ENCODE results near the gene MAGEB2.

The MAGEB2 gene

DNA sequence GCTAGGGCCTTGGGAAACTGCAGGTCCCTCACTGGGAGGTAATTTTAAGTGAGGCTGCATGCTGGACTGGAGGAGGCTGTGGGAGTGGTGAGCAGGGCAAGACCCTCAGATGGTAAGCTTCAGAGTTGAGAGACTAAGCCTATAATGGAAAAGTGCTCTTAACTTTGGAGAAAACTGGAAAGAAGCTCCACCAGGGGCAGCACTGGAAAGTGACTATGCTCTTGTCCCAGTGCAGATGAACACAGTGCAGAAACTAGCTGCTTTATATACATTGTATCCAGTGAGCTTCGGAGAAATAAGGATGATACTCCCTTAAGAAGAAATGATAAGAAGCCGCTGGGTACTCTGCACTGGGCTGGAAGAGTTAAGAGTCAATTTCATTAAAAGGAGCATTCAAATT lies 3.2 kb upstream of the MAGEB2 start:
- no peak overlapping the region for H3K4me3 ChIP-seq (ENCODE audit: low read length, poor library complexity, severe bottlenecking)
- H3K9me3 ChIP-seq (ENCODE audit: insufficient read depth, low read depth, low read length) = no peaks in the 10 kb centered on the region
- no peaks in the 10 kb centered on the region for H4K20me1 ChIP-seq (ENCODE audit: insufficient read depth, low read length, poor library complexity, severe bottlenecking)
- H3K79me2 ChIP-seq (ENCODE audit: insufficient read depth, low read length) = no peaks in the 10 kb centered on the region
- H2AFZ ChIP-seq (ENCODE audit: low read length) = no peak overlapping the region
- no peak overlapping the region for H3K9ac ChIP-seq (ENCODE audit: low read depth, low read length, poor library complexity, severe bottlenecking)
- H3K4me2 ChIP-seq (ENCODE audit: low read depth, low read length, poor library complexity, severe bottlenecking) = no peak overlapping the region
- TF ChIP-seq EZH2phosphoT487 (IDR thresholded peaks at IDR 0.05; ENCODE audit: borderline replicate concordance) = no peak
- TF ChIP-seq, protein P1, sequence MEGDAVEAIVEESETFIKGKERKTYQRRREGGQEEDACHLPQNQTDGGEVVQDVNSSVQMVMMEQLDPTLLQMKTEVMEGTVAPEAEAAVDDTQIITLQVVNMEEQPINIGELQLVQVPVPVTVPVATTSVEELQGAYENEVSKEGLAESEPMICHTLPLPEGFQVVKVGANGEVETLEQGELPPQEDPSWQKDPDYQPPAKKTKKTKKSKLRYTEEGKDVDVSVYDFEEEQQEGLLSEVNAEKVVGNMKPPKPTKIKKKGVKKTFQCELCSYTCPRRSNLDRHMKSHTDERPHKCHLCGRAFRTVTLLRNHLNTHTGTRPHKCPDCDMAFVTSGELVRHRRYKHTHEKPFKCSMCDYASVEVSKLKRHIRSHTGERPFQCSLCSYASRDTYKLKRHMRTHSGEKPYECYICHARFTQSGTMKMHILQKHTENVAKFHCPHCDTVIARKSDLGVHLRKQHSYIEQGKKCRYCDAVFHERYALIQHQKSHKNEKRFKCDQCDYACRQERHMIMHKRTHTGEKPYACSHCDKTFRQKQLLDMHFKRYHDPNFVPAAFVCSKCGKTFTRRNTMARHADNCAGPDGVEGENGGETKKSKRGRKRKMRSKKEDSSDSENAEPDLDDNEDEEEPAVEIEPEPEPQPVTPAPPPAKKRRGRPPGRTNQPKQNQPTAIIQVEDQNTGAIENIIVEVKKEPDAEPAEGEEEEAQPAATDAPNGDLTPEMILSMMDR (conservative IDR thresholded peaks at IDR 0.05; ENCODE audit: low read length) = no peak
- H3K9me2 ChIP-seq (replicated peaks; ENCODE audit: low read depth, low read length) = no peaks in the 10 kb centered on the region
- H3F3A ChIP-seq (ENCODE audit: low read depth) = no peaks in the 10 kb centered on the region
- no peaks in the 10 kb centered on the region for H3K27me3 ChIP-seq (ENCODE audit: insufficient read depth, low read length, poor library complexity, severe bottlenecking)
- H3K36me3 ChIP-seq (ENCODE audit: insufficient read depth, low read length) = no peaks in the 10 kb centered on the region
- peaks cover 7% of the 10 kb centered on the region for H3K4me1 ChIP-seq (ENCODE audit: insufficient read depth, low read length, poor library complexity, severe bottlenecking)

DNA sequence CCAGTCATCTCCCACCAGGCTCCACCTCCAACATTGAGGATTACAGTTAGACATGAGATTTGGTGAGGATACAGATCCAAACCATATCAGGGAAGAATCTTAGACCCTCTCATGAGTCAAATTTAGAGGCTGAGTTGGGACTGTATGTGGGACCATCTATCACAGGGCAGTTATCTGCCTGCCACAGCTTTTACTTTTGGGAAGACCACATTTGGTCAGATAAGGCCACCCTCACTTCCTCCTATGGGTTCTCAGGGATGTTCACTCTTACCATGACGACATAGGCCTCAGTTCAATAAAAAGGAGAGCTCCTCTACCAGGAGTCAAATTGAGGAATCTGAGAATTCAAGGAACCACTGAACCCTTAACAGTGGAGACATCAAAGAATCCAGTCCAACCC lies 2.1 kb downstream of the MAGEB2 start:
- Histone ChIP-seq H3K9me3 (ENCODE audit: insufficient read depth, low read depth, low read length) (no peaks in the 10 kb centered on the region), H3K4me1 (ENCODE audit: insufficient read depth, low read length, poor library complexity, severe bottlenecking) (peaks cover 16% of the 10 kb centered on the region), H4K20me1 (ENCODE audit: insufficient read depth, low read length, poor library complexity, severe bottlenecking) (no peaks in the 10 kb centered on the region), H2AFZ (ENCODE audit: low read length) (no peak overlapping the region), H3K4me2 (ENCODE audit: low read depth, low read length, poor library complexity, severe bottlenecking) (no peak overlapping the region), H3K27me3 (ENCODE audit: insufficient read depth, low read length, poor library complexity, severe bottlenecking) (no peaks in the 10 kb centered on the region), H3K9ac (ENCODE audit: low read depth, low read length, poor library complexity, severe bottlenecking) (no peak overlapping the region), H3F3A (ENCODE audit: low read depth) (no peaks in the 10 kb centered on the region), H3K79me2 (ENCODE audit: insufficient read depth, low read length) (no peaks in the 10 kb centered on the region), H3K4me3 (ENCODE audit: low read length, poor library complexity, severe bottlenecking) (no peak overlapping the region), H3K36me3 (ENCODE audit: insufficient read depth, low read length) (no peaks in the 10 kb centered on the region), H3K9me2 (replicated peaks; ENCODE audit: low read depth, low read length) (no peaks in the 10 kb centered on the region)
- TF ChIP-seq, protein P1 (conservative IDR thresholded peaks at IDR 0.05; ENCODE audit: low read length) = no peak
- no peak for TF ChIP-seq EZH2phosphoT487 (IDR thresholded peaks at IDR 0.05; ENCODE audit: borderline replicate concordance)

- TF ChIP-seq, protein P1 (conservative IDR thresholded peaks at IDR 0.05; ENCODE audit: low read length) = no peak
- no peak for TF ChIP-seq EZH2phosphoT487 (IDR thresholded peaks at IDR 0.05; ENCODE audit: borderline replicate concordance)
- H3K9me2 ChIP-seq (replicated peaks; ENCODE audit: low read depth, low read length) = no peaks in the 10 kb centered on the region
- H3K27me3 ChIP-seq (ENCODE audit: insufficient read depth, low read length, poor library complexity, severe bottlenecking) = no peaks in the 10 kb centered on the region
- no peaks in the 10 kb centered on the region for H3K9me3 ChIP-seq (ENCODE audit: insufficient read depth, low read depth, low read length)
- no peak overlapping the region for H3K9ac ChIP-seq (ENCODE audit: low read depth, low read length, poor library complexity, severe bottlenecking)
- H3K36me3 ChIP-seq (ENCODE audit: insufficient read depth, low read length) = no peaks in the 10 kb centered on the region
- no peaks in the 10 kb centered on the region for H4K20me1 ChIP-seq (ENCODE audit: insufficient read depth, low read length, poor library complexity, severe bottlenecking)
- H2AFZ ChIP-seq (ENCODE audit: low read length) = no peak overlapping the region
- H3K4me1 ChIP-seq (ENCODE audit: insufficient read depth, low read length, poor library complexity, severe bottlenecking) = peaks cover 16% of the 10 kb centered on the region
- H3K4me3 ChIP-seq (ENCODE audit: low read length, poor library complexity, severe bottlenecking) = no peak overlapping the region
- H3K79me2 ChIP-seq (ENCODE audit: insufficient read depth, low read length) = no peaks in the 10 kb centered on the region
- H3K4me2 ChIP-seq (ENCODE audit: low read depth, low read length, poor library complexity, severe bottlenecking) = no peak overlapping the region
- H3F3A ChIP-seq (ENCODE audit: low read depth) = no peaks in the 10 kb centered on the region
These were observed 4.0 kb downstream of the MAGEB2 start for GRCh38 chrX:30219372-30219771.

Measured in Loucy (cell line).